Body of pancreas (tissue), 4 donors: ENCODE data around the gene ZNF205.

Source experiments
- CTCF ChIP-seq, 7 experiments: fragments of 450-650 bp in 4 of 7; fragments of 200-600 bp in 3 of 7; sonication (generic) in 3 of 7; IDR thresholded peaks; one replicate each; pipeline ENCODE4 v1.5.1; 2016 to 2019; ENCODE audit warnings: antibody characterized with exemption in 7 of 7
- POLR2A ChIP-seq, 3 donors: fragments of 450-650 bp; IDR thresholded peaks; one replicate each; pipeline ENCODE4 v1.6.1; 2016; ENCODE audit warnings: antibody characterized with exemption in 3 of 3, mild to moderate bottlenecking in 2 of 3

- TF ChIP-seq CTCF (IDR thresholded peaks at IDR 0.05): peak in 6 of 7 experiments; percentile 10 to 40 (median 30)
- TF ChIP-seq POLR2A (IDR thresholded peaks at IDR 0.05): peak in 1 of 3 donors; percentile 36
Observed at GRCh38 chr16:3152277-3152990, 40.0 kb downstream of the ZNF205 start.
